HCT116 (cell line): ENCODE results near the gene TSLP. TPM values are rescaled to one million over a fixed set of nuclear protein-coding genes. Genes with fewer than 3 reads are reported as not detected.

Experiments
- ATAC-seq: fragments of 200-7000 bp; cut with Tn5 transposase; 2 replicates; pipeline ENCODE4 v1.9.1; 2020; ENCODE audit warnings: mild to moderate bottlenecking, moderate library complexity
- BruUV-seq: library from RNA; stranded (reverse); fragments of 400-500 nt; replicated peaks from 2 replicates; lab custom pipeline; 2021; lab: Mats Ljungman, UMichigan
- CTCF ChIA-PET: fragments of 300-600 bp; sonication (Branson Sonifier 250); formaldehyde crosslinking; loops from one replicate; lab custom pipeline; 2021; ENCODE audit warnings: antibody characterized with exemption; lab: Charles Lee
- POLR2A ChIA-PET: fragments of 300-600, 350-600 bp; sonication (Branson Sonifier 250); formaldehyde crosslinking; loops from one replicate; lab custom pipeline; 2021; ENCODE audit warnings: antibody characterized with exemption; lab: Charles Lee
- RAD21 ChIA-PET, 2 experiments: fragments of 300-600 bp; sonication (Branson Sonifier 250); formaldehyde crosslinking; loops; one replicate each; lab custom pipeline; 2023; ENCODE audit warnings: low total read pairs in 2 of 2; ENCODE audit not compliant: uncharacterized antibody in 2 of 2, unreplicated experiment in 2 of 2, low non-redundant PET in 1 of 2; lab: Charles Lee
- DNase-seq: peaks from one replicate; pipeline ENCODE4 v3.0.0-alpha.2; 2010; ENCODE audit warnings: low read depth, low spot score
- H2AFZ ChIP-seq: fragments of 200-600 bp; shearing (Covaris generic), sonication (generic); 2 replicates; pipeline ENCODE4 v1.6.1; 2017; ENCODE audit warnings: low read depth, mixed run types, mixed read lengths, antibody characterized with exemption, low read length; ENCODE audit not compliant: poor library complexity, severe bottlenecking
- H3K27ac ChIP-seq: 2 replicates; pipeline ENCODE4 v1.5.1; 2012; ENCODE audit warnings: low read depth, low read length
- H3K27me3 ChIP-seq: fragments of 200-600 bp; sonication (generic); 2 replicates; pipeline ENCODE4 v1.6.1; 2016; ENCODE audit warnings: mixed run types, low read length, mixed read lengths; ENCODE audit not compliant: insufficient read depth
- H3K36me3 ChIP-seq, 2 experiments: fragments of 200-500 bp in 1 of 2; fragments of 200-600 bp in 1 of 2; sonication (Bioruptor generic) in 1 of 2; sonication (generic) in 1 of 2; 2 replicates each; pipeline versions ENCODE4 v1.5.1 to v1.6.1; 2014 to 2016; ENCODE audit warnings: low read length in 2 of 2, inconsistent platforms in 1 of 2, mixed read lengths in 1 of 2, mixed run types in 1 of 2; ENCODE audit not compliant: insufficient read depth in 2 of 2, control insufficient read depth in 1 of 2
- H3K4me1 ChIP-seq, 2 experiments: fragments of 200-600 bp in 1 of 2; sonication (generic) in 1 of 2; 2 replicates each; pipeline versions ENCODE4 v1.5.1 to v1.6.1; 2012 to 2017; ENCODE audit warnings: low read length in 2 of 2, inconsistent platforms in 1 of 2, mild to moderate bottlenecking in 1 of 2, mixed read lengths in 1 of 2, mixed run types in 1 of 2, moderate library complexity in 1 of 2; ENCODE audit not compliant: insufficient read depth in 2 of 2, control insufficient read depth in 1 of 2
- H3K4me2 ChIP-seq: fragments of 200-600 bp; sonication (generic); 2 replicates; pipeline ENCODE4 v1.6.1; 2017; ENCODE audit warnings: mixed run types, low read length, mixed read lengths
- H3K4me3 ChIP-seq, 2 experiments: fragments of 200-600 bp in 1 of 2; sonication (generic) in 1 of 2; replicated peaks in 1 of 2; 2 replicates each; pipeline ENCODE4 v1.5.1; 2011 to 2016; ENCODE audit warnings: low read length in 2 of 2, control low read depth in 1 of 2, low read depth in 1 of 2, mild to moderate bottlenecking in 1 of 2, mixed read lengths in 1 of 2, mixed run types in 1 of 2
- H3K79me2 ChIP-seq: fragments of 200-600 bp; sonication (generic); 2 replicates; pipeline ENCODE4 v1.6.1; 2017; ENCODE audit warnings: mild to moderate bottlenecking, mixed run types, low read length, moderate library complexity, mixed read lengths; ENCODE audit not compliant: insufficient read depth
- H3K9ac ChIP-seq: fragments of 200-600 bp; sonication (generic); 2 replicates; pipeline ENCODE4 v1.6.1; 2016; ENCODE audit warnings: low read length, mixed read lengths
- H3K9me2 ChIP-seq: fragments of 200-600 bp; sonication (generic), shearing (Covaris generic); 2 replicates; pipeline ENCODE4 v1.6.1; 2017; ENCODE audit warnings: mixed run types, mild to moderate bottlenecking, moderate library complexity; ENCODE audit not compliant: insufficient read depth
- H3K9me3 ChIP-seq, 2 experiments: fragments of 200-500 bp in 1 of 2; fragments of 200-600 bp in 1 of 2; sonication (Bioruptor generic) in 1 of 2; sonication (generic) in 1 of 2; 2 replicates each; pipeline ENCODE4 v1.6.1; 2014 to 2017; ENCODE audit warnings: low read length in 2 of 2, mixed read lengths in 2 of 2, inconsistent platforms in 1 of 2, low read depth in 1 of 2, mild to moderate bottlenecking in 1 of 2, mixed run types in 1 of 2, moderate library complexity in 1 of 2; ENCODE audit not compliant: control insufficient read depth in 1 of 2, insufficient read depth in 1 of 2
- H4K20me1 ChIP-seq: fragments of 200-600 bp; sonication (generic), shearing (Covaris generic); 2 replicates; pipeline ENCODE4 v1.6.1; 2017; ENCODE audit warnings: mixed run types, mild to moderate bottlenecking, moderate library complexity; ENCODE audit not compliant: insufficient read depth
- CEBPB ChIP-seq: IDR thresholded peaks from 2 replicates; pipeline ENCODE4 v1.6.1; 2012; ENCODE audit warnings: low read depth
- intact Hi-C: fragments of 100-400 bp; cut with micrococcal nuclease; formaldehyde crosslinking; loops from 2 replicates; pipeline ENCODE4 v1.10.0; 2022
- total RNA-seq: library from RNA; stranded (reverse); gene quantifications from one replicate; pipeline ENCODE4 v1.2.1, GENCODE V29; 2021; ENCODE audit not compliant: unreplicated experiment

Gene TSLP
- total RNA-seq, 1 experiment from 2014 or later = 0.34 TPM

DNA sequence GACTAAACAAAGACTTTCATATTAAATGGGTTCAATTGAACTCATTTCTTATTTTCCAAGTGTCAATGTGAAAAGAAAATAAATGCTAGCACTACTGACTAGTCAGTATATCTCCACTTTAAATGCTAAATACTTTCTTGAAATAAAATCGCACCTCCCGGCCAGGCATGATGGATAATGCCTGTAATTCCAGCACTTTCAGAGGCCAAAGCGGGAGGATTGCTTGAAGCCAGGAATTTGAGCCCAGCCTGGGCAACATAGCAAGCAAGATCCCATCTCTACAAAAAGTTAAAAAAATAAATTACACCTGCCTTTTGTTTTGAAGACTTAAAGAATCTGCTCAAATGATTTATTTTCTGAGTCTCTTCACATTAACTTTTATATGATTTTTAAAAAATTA, 55.4 kb downstream of the TSLP start:
- no peaks in the 10 kb centered on the region for H3K27me3 ChIP-seq
- H2AFZ ChIP-seq = no peak overlapping the region
- H4K20me1 ChIP-seq = peaks cover 3% of the 10 kb centered on the region; the same call in 1 of the 2 replicates
- RAD21 ChIA-PET = no interaction called here
- no peak for ATAC-seq
- no peak overlapping the region for H3K9ac ChIP-seq
- no peak for DNase-seq
- H3K9me3 ChIP-seq = no peaks in the 10 kb centered on the region
- H3K4me1 ChIP-seq = no peaks in the 10 kb centered on the region
- peaks cover 36 to 44% of the 10 kb centered on the region in 2 experiments; a peak in 3 of 4 replicates for H3K36me3 ChIP-seq
- H3K79me2 ChIP-seq = no peaks in the 10 kb centered on the region
- no TSS peak for BruUV-seq
- no peak for TF ChIP-seq CEBPB
- H3K4me2 ChIP-seq = no peak overlapping the region
- POLR2A ChIA-PET = no interaction called here
- CTCF ChIA-PET = no interaction called here
- H3K27ac ChIP-seq = no peak overlapping the region
- H3K9me2 ChIP-seq = no peaks in the 10 kb centered on the region
- intact Hi-C loops = no loop called here
- no peak overlapping the region for H3K4me3 ChIP-seq

Other genes starting within 250 kb of the TSLP start
- gene WDR36, start 20.6 kb downstream of the TSLP start, total RNA-seq = 53.6 TPM
- 10.2 TPM for gene CAMK4, start 152.7 kb downstream of the TSLP start, total RNA-seq